MCF 10A (cell line): Measurements from ENCODE around the gene JAKMIP2. TPM values are rescaled to one million over a fixed set of nuclear protein-coding genes. Genes with fewer than 3 reads are reported as not detected.
A peak's percentile ranks its signal among the peaks of the same experiment; 100 is the strongest.
"Not testable (repeated sequence)": the region's sequence is repeated elsewhere in the genome, so short reads cannot be mapped to it uniquely, and the experiment has no call there.

Source experiments
- BruUV-seq: library from RNA; stranded (reverse); fragments of 400-500 nt; replicated peaks from 2 replicates; lab custom pipeline; 2021; lab: Mats Ljungman, UMichigan
- CTCF ChIA-PET: fragments of 300-600 bp; sonication (Branson Sonifier 250); formaldehyde crosslinking; extraction: SDS; loops from one replicate; lab custom pipeline; 2021; ENCODE audit warnings: antibody characterized with exemption, inconsistent platforms; lab: Yijun Ruan, JAX
- POLR2A ChIA-PET: fragments of 300-600, 350-650 bp; sonication (Branson Sonifier 250); formaldehyde crosslinking; extraction: SDS; loops from one replicate; lab custom pipeline; 2020; ENCODE audit warnings: antibody characterized with exemption, inconsistent platforms; lab: Yijun Ruan, JAX
- DNase-seq: peaks from one replicate; pipeline ENCODE4 v3.0.0-alpha.2; 2018; ENCODE audit not compliant: unreplicated experiment
- H3K27ac Mint-ChIP-seq: one replicate; pipeline ENCODE4 v1.8.0; 2022; ENCODE audit warnings: mild to moderate bottlenecking, low read depth, mixed read lengths; ENCODE audit not compliant: unreplicated experiment
- H3K27me3 Mint-ChIP-seq: one replicate; pipeline ENCODE4 v1.8.0; 2022; ENCODE audit warnings: mixed read lengths; ENCODE audit not compliant: insufficient read depth, unreplicated experiment
- H3K36me3 Mint-ChIP-seq: one replicate; pipeline ENCODE4 v1.8.0; 2022; ENCODE audit warnings: mild to moderate bottlenecking, moderate library complexity, mixed read lengths; ENCODE audit not compliant: insufficient read depth, unreplicated experiment
- H3K4me1 Mint-ChIP-seq: one replicate; pipeline ENCODE4 v1.8.0; 2022; ENCODE audit warnings: mixed read lengths; ENCODE audit not compliant: insufficient read depth, unreplicated experiment
- H3K4me3 Mint-ChIP-seq: one replicate; pipeline ENCODE4 v1.8.0; 2022; ENCODE audit warnings: mild to moderate bottlenecking, moderate library complexity, mixed read lengths; ENCODE audit not compliant: unreplicated experiment
- H3K9me3 Mint-ChIP-seq: one replicate; pipeline ENCODE4 v1.8.0; 2022; ENCODE audit warnings: mixed read lengths; ENCODE audit not compliant: unreplicated experiment
- intact Hi-C: fragments of 100-400 bp; cut with micrococcal nuclease; formaldehyde crosslinking; loops from 2 replicates; pipeline ENCODE4 v1.14.1; 2022
- total RNA-seq: library from RNA; stranded (reverse); gene quantifications from 2 replicates; pipeline ENCODE4 v1.2.3, GENCODE V29; 2022
- TF ChIP-seq, protein P1 (sequence below): fragments of 200-600 bp; IDR thresholded peaks from one replicate; pipeline ENCODE4 v1.8.0; 2022; ENCODE audit warnings: antibody characterized with exemption, mild to moderate bottlenecking; ENCODE audit not compliant: unreplicated experiment

The JAKMIP2 gene
- total RNA-seq, 1 experiment from 2014 or later: not detected

- no peak overlapping the region for H3K4me3 Mint-ChIP-seq
- peaks cover 14% of the 10 kb centered on the region for H3K4me1 Mint-ChIP-seq
- no TSS peak for BruUV-seq
Measured at GRCh38 chr5:147826361-147826760, 43.8 kb upstream of the JAKMIP2 start.

DNA sequence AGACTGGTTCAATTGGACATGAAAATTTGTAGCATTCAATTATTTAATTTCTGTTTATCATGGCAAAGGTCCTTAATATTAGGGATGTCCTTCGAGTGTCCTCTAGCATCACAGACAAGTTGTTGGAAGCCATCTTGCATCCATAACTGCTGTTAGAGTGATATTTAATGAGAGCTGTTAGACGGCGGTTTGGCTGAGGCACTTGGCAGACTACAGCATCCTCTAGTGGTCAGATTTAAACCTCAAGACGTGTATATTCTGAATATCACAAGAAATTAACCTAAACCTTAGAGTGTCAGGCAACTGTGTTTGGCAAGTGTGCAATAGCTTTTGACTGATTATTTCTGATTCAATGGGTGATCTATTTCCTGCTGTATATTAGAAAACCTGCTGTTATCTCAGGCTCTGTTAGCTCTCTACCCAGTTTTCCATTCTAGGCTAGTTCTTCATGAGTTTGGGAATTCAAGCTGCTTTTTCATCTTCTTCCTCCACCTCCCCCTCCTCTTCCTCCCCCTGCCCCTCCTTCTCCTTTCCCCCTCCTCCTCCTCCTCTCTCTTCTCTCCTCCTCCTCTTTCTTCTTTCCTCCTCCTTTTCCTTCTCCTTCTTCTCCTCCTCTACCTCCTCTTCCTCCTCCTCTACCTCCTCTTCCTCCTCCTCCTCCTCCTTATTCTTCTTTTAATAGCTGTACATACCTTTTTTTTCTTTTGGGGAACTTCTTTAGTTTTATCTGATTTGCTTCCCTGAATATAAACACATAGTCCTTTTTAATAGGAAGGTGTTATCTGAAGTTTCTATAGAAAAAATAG lies 40.4 kb upstream of the JAKMIP2 start:
- no peaks in the 10 kb centered on the region for H3K36me3 Mint-ChIP-seq
- TF ChIP-seq, protein P1, sequence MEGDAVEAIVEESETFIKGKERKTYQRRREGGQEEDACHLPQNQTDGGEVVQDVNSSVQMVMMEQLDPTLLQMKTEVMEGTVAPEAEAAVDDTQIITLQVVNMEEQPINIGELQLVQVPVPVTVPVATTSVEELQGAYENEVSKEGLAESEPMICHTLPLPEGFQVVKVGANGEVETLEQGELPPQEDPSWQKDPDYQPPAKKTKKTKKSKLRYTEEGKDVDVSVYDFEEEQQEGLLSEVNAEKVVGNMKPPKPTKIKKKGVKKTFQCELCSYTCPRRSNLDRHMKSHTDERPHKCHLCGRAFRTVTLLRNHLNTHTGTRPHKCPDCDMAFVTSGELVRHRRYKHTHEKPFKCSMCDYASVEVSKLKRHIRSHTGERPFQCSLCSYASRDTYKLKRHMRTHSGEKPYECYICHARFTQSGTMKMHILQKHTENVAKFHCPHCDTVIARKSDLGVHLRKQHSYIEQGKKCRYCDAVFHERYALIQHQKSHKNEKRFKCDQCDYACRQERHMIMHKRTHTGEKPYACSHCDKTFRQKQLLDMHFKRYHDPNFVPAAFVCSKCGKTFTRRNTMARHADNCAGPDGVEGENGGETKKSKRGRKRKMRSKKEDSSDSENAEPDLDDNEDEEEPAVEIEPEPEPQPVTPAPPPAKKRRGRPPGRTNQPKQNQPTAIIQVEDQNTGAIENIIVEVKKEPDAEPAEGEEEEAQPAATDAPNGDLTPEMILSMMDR: peak; percentile 96
- H3K4me1 Mint-ChIP-seq: peaks cover 4% of the 10 kb centered on the region
- intact Hi-C loops: loop anchor here (1.0 to 5.0 kb wide), 4 partner anchors 133 to 245 kb away; no protein-coding TSS in a partner anchor
- peak; percentile 77 for DNase-seq
- no peak overlapping the region for H3K4me3 Mint-ChIP-seq
- no peak overlapping the region for H3K27ac Mint-ChIP-seq
- peaks cover 33% of the 10 kb centered on the region for H3K27me3 Mint-ChIP-seq
- BruUV-seq: no TSS peak
- ChIA-PET POLR2A (interaction anchor here (0.8 to 1.5 kb wide), 3 partner anchors 130 to 195 kb away, joined by 3 to 17 read pairs (median 4); no protein-coding TSS in a partner anchor), CTCF (interaction anchor here (0.5 to 6.9 kb wide), 56 partner anchors 10 to 1138 kb away, joined by 3 to 298 read pairs (median 4); partner anchors contain the start of genes JAKMIP2 and SPINK1)
- no peaks in the 10 kb centered on the region for H3K9me3 Mint-ChIP-seq

More at GRCh38 chr5:147826361-147826760, 43.8 kb upstream of the JAKMIP2 start:
- intact Hi-C loops: no loop called here
- no peak for DNase-seq
- ChIA-PET CTCF (interaction anchor here (1.1 to 6.9 kb wide), 4 partner anchors 66 to 195 kb away, joined by 3 to 298 read pairs (median 4); no protein-coding TSS in a partner anchor), POLR2A (no interaction called here)
- peaks cover 11% of the 10 kb centered on the region for H3K27me3 Mint-ChIP-seq
- H3K36me3 Mint-ChIP-seq: no peaks in the 10 kb centered on the region
- H3K9me3 Mint-ChIP-seq: no peaks in the 10 kb centered on the region
- TF ChIP-seq, protein P1: no peak
- H3K27ac Mint-ChIP-seq: no peak overlapping the region

DNA sequence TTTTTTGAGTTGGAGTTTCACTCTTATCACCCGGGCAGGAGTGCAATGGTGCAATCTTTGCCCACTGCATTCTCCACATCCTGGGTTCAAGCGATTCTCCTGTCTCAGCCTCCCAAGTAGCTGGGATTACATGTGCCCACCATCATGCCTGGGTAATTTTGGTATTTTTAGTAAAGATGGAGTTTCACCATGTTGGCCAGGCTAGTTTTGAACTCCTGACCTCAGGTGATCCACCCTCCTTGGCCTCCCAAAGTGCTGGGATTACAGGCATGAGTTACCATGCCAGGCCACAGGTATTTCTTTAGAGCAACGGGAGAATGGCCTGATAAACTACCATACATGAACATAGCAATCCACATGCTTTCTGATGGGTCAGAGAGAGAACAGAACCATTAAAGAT lies 39.7 kb upstream of the JAKMIP2 start:
- H3K4me1 Mint-ChIP-seq, H3K36me3 Mint-ChIP-seq, H3K9me3 Mint-ChIP-seq, H3K4me3 Mint-ChIP-seq, BruUV-seq, DNase-seq, H3K27ac Mint-ChIP-seq: not testable (repeated sequence)
- ChIA-PET POLR2A (interaction anchor here (0.8 to 1.5 kb wide), 3 partner anchors 129 to 194 kb away, joined by 3 to 17 read pairs (median 4); no protein-coding TSS in a partner anchor), CTCF (interaction anchor here (0.6 to 6.9 kb wide), 30 partner anchors 10 to 887 kb away, joined by 3 to 298 read pairs (median 8); partner anchors contain the start of genes JAKMIP2 and SPINK1)
- peaks cover 40% of the 10 kb centered on the region for H3K27me3 Mint-ChIP-seq
- intact Hi-C loops: loop anchor here (1.0 to 5.0 kb wide), 4 partner anchors 132 to 244 kb away; no protein-coding TSS in a partner anchor

DNA sequence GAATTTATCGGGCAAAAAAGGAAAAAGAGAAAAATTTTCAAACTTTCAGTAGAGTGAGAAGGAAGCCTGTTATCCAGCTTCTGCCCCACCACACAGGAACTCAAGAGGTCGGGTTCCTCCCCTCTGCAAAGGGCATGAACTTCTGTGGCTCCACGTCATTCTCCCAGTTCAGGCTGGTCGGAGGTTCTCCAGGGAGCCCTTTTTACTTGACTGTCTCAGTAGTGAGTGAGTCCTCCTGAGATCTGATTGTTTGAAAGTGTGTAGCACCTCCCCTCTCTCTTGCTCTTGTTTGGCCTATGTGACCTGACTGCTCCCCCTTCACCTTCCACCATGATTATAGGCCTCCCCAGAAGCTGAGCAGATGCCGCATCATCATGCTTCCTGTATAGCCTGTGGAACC lies 39.2 kb upstream of the JAKMIP2 start:
- ChIA-PET CTCF (interaction anchor here (0.6 to 6.9 kb wide), 19 partner anchors 10 to 886 kb away, joined by 3 to 298 read pairs (median 9); partner anchors contain the start of gene SPINK1), POLR2A (no interaction called here)
- Mint-ChIP-seq H3K27me3 (peaks cover 45% of the 10 kb centered on the region), H3K4me1 (peaks cover 4% of the 10 kb centered on the region), H3K4me3 (no peak overlapping the region), H3K27ac (no peak overlapping the region), H3K36me3 (no peaks in the 10 kb centered on the region), H3K9me3 (no peaks in the 10 kb centered on the region)
- no TSS peak for BruUV-seq
- DNase-seq: no peak
- intact Hi-C loops: loop anchor here (1.0 to 5.0 kb wide), 4 partner anchors 131 to 243 kb away; no protein-coding TSS in a partner anchor
- TF ChIP-seq, protein P1: no peak
